ENCODE data around the gene C17orf107.

DNA sequence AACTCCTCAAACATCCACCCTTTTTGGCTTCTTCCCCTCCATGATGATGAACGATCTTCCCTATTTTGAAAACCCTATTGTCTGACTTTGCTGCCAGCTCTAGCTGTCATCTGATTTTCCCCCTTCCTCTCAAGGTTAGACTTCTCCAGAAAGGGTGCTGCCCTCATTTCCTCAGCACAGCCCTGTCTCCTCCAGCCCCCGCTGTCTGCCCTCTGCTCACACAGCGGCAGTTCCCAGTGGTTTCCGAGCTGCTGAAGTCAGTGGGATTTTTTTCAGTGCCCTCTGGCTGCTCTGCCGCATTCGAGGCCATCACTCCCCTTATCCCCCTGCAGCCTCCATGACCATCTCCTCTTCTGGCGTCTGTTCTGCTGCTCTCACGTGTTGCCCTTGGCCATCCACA is 26.6 kb upstream of the C17orf107 start:
- TF ChIP-seq, protein P1, sequence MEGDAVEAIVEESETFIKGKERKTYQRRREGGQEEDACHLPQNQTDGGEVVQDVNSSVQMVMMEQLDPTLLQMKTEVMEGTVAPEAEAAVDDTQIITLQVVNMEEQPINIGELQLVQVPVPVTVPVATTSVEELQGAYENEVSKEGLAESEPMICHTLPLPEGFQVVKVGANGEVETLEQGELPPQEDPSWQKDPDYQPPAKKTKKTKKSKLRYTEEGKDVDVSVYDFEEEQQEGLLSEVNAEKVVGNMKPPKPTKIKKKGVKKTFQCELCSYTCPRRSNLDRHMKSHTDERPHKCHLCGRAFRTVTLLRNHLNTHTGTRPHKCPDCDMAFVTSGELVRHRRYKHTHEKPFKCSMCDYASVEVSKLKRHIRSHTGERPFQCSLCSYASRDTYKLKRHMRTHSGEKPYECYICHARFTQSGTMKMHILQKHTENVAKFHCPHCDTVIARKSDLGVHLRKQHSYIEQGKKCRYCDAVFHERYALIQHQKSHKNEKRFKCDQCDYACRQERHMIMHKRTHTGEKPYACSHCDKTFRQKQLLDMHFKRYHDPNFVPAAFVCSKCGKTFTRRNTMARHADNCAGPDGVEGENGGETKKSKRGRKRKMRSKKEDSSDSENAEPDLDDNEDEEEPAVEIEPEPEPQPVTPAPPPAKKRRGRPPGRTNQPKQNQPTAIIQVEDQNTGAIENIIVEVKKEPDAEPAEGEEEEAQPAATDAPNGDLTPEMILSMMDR (IDR thresholded peaks at IDR 0.05) = no peak
- no peak for TF ChIP-seq POLR2A (IDR thresholded peaks at IDR 0.05)
